K562 (cell line): ENCODE data around the gene HOTAIR.

Experiments used
- EP300 ChIP-seq: IDR thresholded peaks from 2 replicates; pipeline ENCODE4 v1.6.1; 2012; ENCODE audit warnings: low read length, improper control_type of control experiment
- MAFK ChIP-seq: IDR thresholded peaks from 2 replicates; pipeline ENCODE4 v1.6.1; 2011; ENCODE audit warnings: low read length, improper control_type of control experiment
- PHB ChIP-seq: fragments of 250-450 bp; sonication (Bioruptor Pico); IDR thresholded peaks from 2 replicates; pipeline ENCODE4 v1.5.0; 2021
- POLR2AphosphoS5 ChIP-seq: IDR thresholded peaks from 2 replicates; pipeline ENCODE4 v1.6.1; 2011; ENCODE audit warnings: mild to moderate bottlenecking, low read depth, low read length, moderate library complexity; ENCODE audit not compliant: control insufficient read depth, insufficient read depth
- ZBTB8A ChIP-seq: fragments of 450-650 bp; IDR thresholded peaks from 2 replicates; pipeline ENCODE4 v1.6.1; 2018; ENCODE audit warnings: mild to moderate bottlenecking, moderate library complexity; ENCODE audit not compliant: partially characterized antibody
- ZNF644 ChIP-seq: fragments of 200-800 bp; sonication (Bioruptor generic); IDR thresholded peaks from 2 replicates; pipeline ENCODE4 v1.6.1; 2016; ENCODE audit warnings: low read depth, missing genetic modification characterization, missing compliant biosample characterization
- TF ChIP-seq, protein P1 (sequence below): sonication (generic); formaldehyde crosslinking; IDR thresholded peaks from 2 replicates; pipeline ENCODE4 v1.8.1; 2022; ENCODE audit warnings: missing genetic modification reagents
- TF ChIP-seq, protein P2 (sequence below), 3 experiments: IDR thresholded peaks in 2 of 3; conservative IDR thresholded peaks in 1 of 3; 2 replicates each; pipeline ENCODE4 v1.5.1; 2011 to 2012; ENCODE audit warnings: low read length in 3 of 3, mild to moderate bottlenecking in 3 of 3, control low read depth in 2 of 3, improper control_type of control experiment in 1 of 3, inconsistent platforms in 1 of 3, low read depth in 1 of 3, mixed read lengths in 1 of 3, moderate library complexity in 1 of 3; ENCODE audit not compliant: insufficient read depth in 2 of 3
- TF ChIP-seq, protein P3 (sequence below): fragments of 450-650 bp; IDR thresholded peaks from 2 replicates; pipeline ENCODE4 v1.6.1; 2017; ENCODE audit warnings: mild to moderate bottlenecking, moderate library complexity

DNA sequence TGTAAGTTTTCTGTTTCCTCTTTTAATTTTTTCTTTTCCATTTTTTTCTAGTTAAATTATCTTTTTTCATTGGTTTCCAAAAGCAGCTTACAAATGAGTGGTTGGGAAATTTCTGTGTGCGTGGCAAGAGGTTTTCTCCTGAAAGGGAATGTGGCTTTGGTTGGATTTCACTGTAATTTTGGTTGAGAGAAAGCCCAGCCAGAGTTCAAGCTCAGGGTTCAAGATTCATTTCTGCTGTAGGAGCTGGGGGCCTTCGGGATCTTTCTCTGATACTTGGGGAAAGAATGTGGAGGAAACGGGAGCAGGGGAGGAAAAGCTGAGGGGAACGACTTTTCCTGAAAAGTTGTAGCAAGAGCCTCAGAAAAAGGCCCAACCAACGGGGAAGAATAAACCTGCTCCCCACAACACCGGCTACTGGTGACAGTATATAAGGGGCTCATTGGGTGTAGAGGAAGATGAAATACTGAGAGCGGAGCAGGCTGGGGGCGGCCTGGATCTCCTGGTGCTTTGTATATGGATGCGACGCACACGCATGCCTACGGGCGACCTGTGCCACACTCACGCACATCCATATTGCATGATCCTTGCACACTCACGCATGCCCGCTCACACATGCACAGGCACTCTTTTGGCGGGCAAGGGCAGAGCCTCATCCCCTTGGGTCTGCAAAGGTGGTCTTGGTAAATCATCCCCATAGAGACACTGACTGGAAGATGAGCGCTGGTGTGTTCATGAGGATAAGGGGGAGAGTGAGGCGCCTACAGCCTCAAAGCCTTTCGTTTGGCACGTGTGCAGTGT is 12.1 kb upstream of the HOTAIR start:
- TF ChIP-seq, protein P1, sequence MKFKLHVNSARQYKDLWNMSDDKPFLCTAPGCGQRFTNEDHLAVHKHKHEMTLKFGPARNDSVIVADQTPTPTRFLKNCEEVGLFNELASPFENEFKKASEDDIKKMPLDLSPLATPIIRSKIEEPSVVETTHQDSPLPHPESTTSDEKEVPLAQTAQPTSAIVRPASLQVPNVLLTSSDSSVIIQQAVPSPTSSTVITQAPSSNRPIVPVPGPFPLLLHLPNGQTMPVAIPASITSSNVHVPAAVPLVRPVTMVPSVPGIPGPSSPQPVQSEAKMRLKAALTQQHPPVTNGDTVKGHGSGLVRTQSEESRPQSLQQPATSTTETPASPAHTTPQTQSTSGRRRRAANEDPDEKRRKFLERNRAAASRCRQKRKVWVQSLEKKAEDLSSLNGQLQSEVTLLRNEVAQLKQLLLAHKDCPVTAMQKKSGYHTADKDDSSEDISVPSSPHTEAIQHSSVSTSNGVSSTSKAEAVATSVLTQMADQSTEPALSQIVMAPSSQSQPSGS (CRISPR knock-in tag): no peak
- TF ChIP-seq ZNF644 (tag) (no peak), POLR2AphosphoS5 (no peak), PHB (CRISPR knock-in tag) (no peak), MAFK (no peak), EP300 (no peak), ZBTB8A (no peak)
- TF ChIP-seq, protein P2, sequence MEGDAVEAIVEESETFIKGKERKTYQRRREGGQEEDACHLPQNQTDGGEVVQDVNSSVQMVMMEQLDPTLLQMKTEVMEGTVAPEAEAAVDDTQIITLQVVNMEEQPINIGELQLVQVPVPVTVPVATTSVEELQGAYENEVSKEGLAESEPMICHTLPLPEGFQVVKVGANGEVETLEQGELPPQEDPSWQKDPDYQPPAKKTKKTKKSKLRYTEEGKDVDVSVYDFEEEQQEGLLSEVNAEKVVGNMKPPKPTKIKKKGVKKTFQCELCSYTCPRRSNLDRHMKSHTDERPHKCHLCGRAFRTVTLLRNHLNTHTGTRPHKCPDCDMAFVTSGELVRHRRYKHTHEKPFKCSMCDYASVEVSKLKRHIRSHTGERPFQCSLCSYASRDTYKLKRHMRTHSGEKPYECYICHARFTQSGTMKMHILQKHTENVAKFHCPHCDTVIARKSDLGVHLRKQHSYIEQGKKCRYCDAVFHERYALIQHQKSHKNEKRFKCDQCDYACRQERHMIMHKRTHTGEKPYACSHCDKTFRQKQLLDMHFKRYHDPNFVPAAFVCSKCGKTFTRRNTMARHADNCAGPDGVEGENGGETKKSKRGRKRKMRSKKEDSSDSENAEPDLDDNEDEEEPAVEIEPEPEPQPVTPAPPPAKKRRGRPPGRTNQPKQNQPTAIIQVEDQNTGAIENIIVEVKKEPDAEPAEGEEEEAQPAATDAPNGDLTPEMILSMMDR (IDR thresholded peaks at IDR 0.05 in 2 of 3, conservative IDR thresholded peaks at IDR 0.05 in 1 of 3; ENCODE audit: insufficient read depth in 2 of 3, low read depth in 1 of 3, low read length in 3 of 3): no peak
- TF ChIP-seq, protein P3, sequence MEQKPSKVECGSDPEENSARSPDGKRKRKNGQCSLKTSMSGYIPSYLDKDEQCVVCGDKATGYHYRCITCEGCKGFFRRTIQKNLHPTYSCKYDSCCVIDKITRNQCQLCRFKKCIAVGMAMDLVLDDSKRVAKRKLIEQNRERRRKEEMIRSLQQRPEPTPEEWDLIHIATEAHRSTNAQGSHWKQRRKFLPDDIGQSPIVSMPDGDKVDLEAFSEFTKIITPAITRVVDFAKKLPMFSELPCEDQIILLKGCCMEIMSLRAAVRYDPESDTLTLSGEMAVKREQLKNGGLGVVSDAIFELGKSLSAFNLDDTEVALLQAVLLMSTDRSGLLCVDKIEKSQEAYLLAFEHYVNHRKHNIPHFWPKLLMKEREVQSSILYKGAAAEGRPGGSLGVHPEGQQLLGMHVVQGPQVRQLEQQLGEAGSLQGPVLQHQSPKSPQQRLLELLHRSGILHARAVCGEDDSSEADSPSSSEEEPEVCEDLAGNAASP: no peak
